K562 (cell line): Measurements from ENCODE around the gene HARS1. TPM values are rescaled to one million over a fixed set of nuclear protein-coding genes. Genes with fewer than 3 reads are reported as not detected.

Experiments
- ATAC-seq: fragments of 200-7000 bp; cut with Tn5 transposase; 3 replicates; pipeline ENCODE4 v1.9.1; 2020; ENCODE audit warnings: moderate library complexity
- BruUV-seq: library from RNA; stranded (reverse); fragments of 400-500 nt; replicated peaks from 2 replicates; lab custom pipeline; 2021; lab: Mats Ljungman, UMichigan
- CTCF ChIA-PET: fragments of 300-600 bp; formaldehyde crosslinking; extraction: SDS; loops from one replicate; lab custom pipeline; 2021; ENCODE audit warnings: low intra/inter-chr PET ratio; lab: Yijun Ruan, JAX
- POLR2A ChIA-PET: fragments of 300-600, 350-650 bp; sonication (Branson Sonifier 250); formaldehyde crosslinking; extraction: SDS; loops from one replicate; lab custom pipeline; 2021; ENCODE audit warnings: antibody characterized with exemption, inconsistent platforms; lab: Yijun Ruan, JAX
- DNase-seq, 4 experiments: peaks; one replicate each; pipeline versions ENCODE4 v3.0.0 to v3.0.0-alpha.2; 2011 to 2018; ENCODE audit warnings: low spot score in 3 of 4, mixed read lengths in 3 of 4; ENCODE audit errors: extremely low read depth in 1 of 4
- FAIRE-seq: peaks from 2 replicates; lab custom pipeline; 2011; peaks lifted over from hg19 to GRCh38; lab: Jason Lieb, UNC
- H2AFZ ChIP-seq: 2 replicates; pipeline ENCODE4 v1.6.0; 2011; ENCODE audit warnings: low read depth, low read length, control low read depth, inconsistent platforms
- H3K27ac ChIP-seq: fragments of 200-600 bp; 3 replicates; pipeline ENCODE4 v1.8.0; 2011; ENCODE audit warnings: low read depth, mild to moderate bottlenecking, control low read depth, inconsistent platforms, low read length, moderate library complexity, mixed read lengths; ENCODE audit errors: extremely low read depth
- H3K27me3 ChIP-seq, 2 experiments: fragments of 300-600 bp in 1 of 2; 2 replicates in 1 of 2; 3 replicates in 1 of 2; pipeline versions ENCODE4 v1.6.0 to v1.8.0; 2011; ENCODE audit warnings: inconsistent platforms in 2 of 2, low read length in 2 of 2, mild to moderate bottlenecking in 1 of 2, mixed read lengths in 1 of 2, moderate library complexity in 1 of 2; ENCODE audit not compliant: control insufficient read depth in 2 of 2, insufficient read depth in 2 of 2
- H3K36me3 ChIP-seq: fragments of 300-600 bp; 3 replicates; pipeline ENCODE4 v1.8.0; 2011; ENCODE audit warnings: mild to moderate bottlenecking, low read length, inconsistent platforms; ENCODE audit not compliant: control insufficient read depth, insufficient read depth
- H3K4me1 ChIP-seq, 2 experiments: fragments of 200-600 bp in 1 of 2; replicated peaks in 1 of 2; 2 replicates in 1 of 2; 3 replicates in 1 of 2; pipeline versions ENCODE4 v1.5.1 to v1.8.0; 2011; ENCODE audit warnings: inconsistent platforms in 2 of 2, low read length in 2 of 2, mild to moderate bottlenecking in 1 of 2, mixed read lengths in 1 of 2, moderate library complexity in 1 of 2; ENCODE audit not compliant: control insufficient read depth in 2 of 2, insufficient read depth in 2 of 2
- H3K4me2 ChIP-seq: 2 replicates; pipeline ENCODE4 v1.6.1; 2011; ENCODE audit warnings: low read length, control low read depth, inconsistent platforms, mixed read lengths; ENCODE audit not compliant: insufficient read depth
- H3K4me3 ChIP-seq: fragments of 200-600 bp; sonication (generic), shearing (Covaris generic); 2 replicates; pipeline ENCODE4 v1.5.1; 2016; ENCODE audit warnings: control low read depth, inconsistent platforms
- H3K79me2 ChIP-seq: fragments of 200-600 bp; 3 replicates; pipeline ENCODE4 v1.8.0; 2011; ENCODE audit warnings: low read length, inconsistent platforms; ENCODE audit not compliant: control insufficient read depth, insufficient read depth
- H3K9ac ChIP-seq, 2 experiments: 2 replicates each; pipeline versions ENCODE4 v1.6.0 to v1.6.1; 2011; ENCODE audit warnings: low read depth in 2 of 2, low read length in 2 of 2, control low read depth in 1 of 2, inconsistent platforms in 1 of 2, mild to moderate bottlenecking in 1 of 2, mixed read lengths in 1 of 2; ENCODE audit not compliant: insufficient read depth in 1 of 2
- H3K9me1 ChIP-seq: one replicate; pipeline ENCODE4 v1.6.0; 2011; ENCODE audit warnings: inconsistent platforms, mild to moderate bottlenecking, low read length, moderate library complexity; ENCODE audit not compliant: control insufficient read depth, insufficient read depth
- H3K9me3 ChIP-seq: replicated peaks from 2 replicates; pipeline ENCODE4 v1.5.1; 2011; ENCODE audit warnings: low read depth, low read length, inconsistent platforms; ENCODE audit not compliant: control insufficient read depth, insufficient read depth
- H4K20me1 ChIP-seq: replicated peaks from 2 replicates; pipeline ENCODE4 v1.6.1; 2011; ENCODE audit warnings: low read length, inconsistent platforms, mixed read lengths; ENCODE audit not compliant: control insufficient read depth, insufficient read depth
- CEBPB ChIP-seq: fragments of 450-650 bp; IDR thresholded peaks from 2 replicates; pipeline ENCODE4 v1.6.1; 2016; ENCODE audit warnings: missing genetic modification characterization, missing compliant biosample characterization
- LCOR ChIP-seq: sonication (generic); formaldehyde crosslinking; IDR thresholded peaks from 2 replicates; pipeline ENCODE4 v1.8.0; 2022; ENCODE audit warnings: mild to moderate bottlenecking, missing genetic modification reagents
- MCM5 ChIP-seq: fragments of 450-650 bp; IDR thresholded peaks from 2 replicates; pipeline ENCODE4 v1.6.1; 2016; ENCODE audit warnings: low read depth
- PKNOX1 ChIP-seq: fragments of 450-650 bp; IDR thresholded peaks from 2 replicates; pipeline ENCODE4 v1.6.1; 2016
- SPI1 ChIP-seq: IDR thresholded peaks from 2 replicates; pipeline ENCODE4 v1.6.1; 2011; ENCODE audit warnings: low read depth, low read length, control low read depth, borderline replicate concordance
- VEZF1 ChIP-seq: fragments of 200-800 bp; sonication (Bioruptor generic); IDR thresholded peaks from 2 replicates; pipeline ENCODE4 v1.6.1; 2017; ENCODE audit warnings: missing genetic modification characterization, missing compliant biosample characterization
- ZFP36 ChIP-seq: fragments of 150-350 bp; IDR thresholded peaks from 2 replicates; pipeline ENCODE4 v1.6.1; 2018; ENCODE audit warnings: low read length, low read depth; ENCODE audit not compliant: partially characterized antibody
- ZNF134 ChIP-seq: fragments of 250-450 bp; sonication (Bioruptor Pico); conservative IDR thresholded peaks from 2 replicates; pipeline ENCODE4 v1.4.0; 2020
- ZNF274 ChIP-seq: IDR thresholded peaks from 2 replicates; pipeline ENCODE4 v1.6.1; 2011; ENCODE audit warnings: low read depth, mild to moderate bottlenecking, low read length, moderate library complexity, borderline replicate concordance
- WGBS: fragments of 100-300 bp; shearing (Covaris generic); methylation state at CpG from one replicate; pipeline ENCODE4 v1.1.6; 2016; ENCODE audit warnings: low coverage, mixed read lengths; ENCODE audit not compliant: insufficient coverage; ENCODE audit errors: missing lambda C conversion rate; 5-methylcytosine and 5-hydroxymethylcytosine counted together
- in situ Hi-C: fragments of 300-500 bp; cut with MboI; formaldehyde crosslinking; loops from 4 replicates; pipeline ENCODE4 v1.15.0; 2018; ENCODE audit warnings: inconsistent platforms, mixed read lengths
- intact Hi-C: fragments of 100-400 bp; cut with micrococcal nuclease; formaldehyde crosslinking; loops from 2 replicates; pipeline ENCODE4 v1.14.2; 2022
- polyA plus RNA-seq, 8 experiments: library from polyadenylated mRNA; depleted of rRNA in 4 of 8; stranded (reverse) in 5 of 8; unstranded in 3 of 8; fragments of >200 nt; fragmentation: Nextera tagmentation in 2 of 8; fragmentation: Illumina TruSeq in 1 of 8; extraction: Ambion mirVana in 2 of 8; extraction: Trizol in 1 of 8; gene quantifications; 2 replicates each; pipeline versions ENCODE4 v1.2.1 to v1.2.3, GENCODE V29; 2011 to 2014; ENCODE audit warnings: inconsistent platforms in 1 of 8, missing spikeins in 1 of 8
- total RNA-seq, 7 experiments: library from RNA; depleted of rRNA in 6 of 7; stranded (reverse); fragments of >200 nt in 6 of 7; fragmentation: Illumina TruSeq in 2 of 7; extraction: Trizol in 2 of 7; gene quantifications; 2 replicates each; pipeline versions ENCODE4 v1.2.1 to v1.2.3, GENCODE V29; 2011 to 2021; ENCODE audit warnings: low replicate concordance in 1 of 7
- TF ChIP-seq, protein P1 (sequence below): fragments of 450-650 bp; conservative IDR thresholded peaks from 2 replicates; pipeline ENCODE4 v1.6.1; 2016; ENCODE audit warnings: missing genetic modification characterization, low read depth, mild to moderate bottlenecking, missing compliant biosample characterization, moderate library complexity
- TF ChIP-seq, protein P2 (sequence below): fragments of 450-650 bp; IDR thresholded peaks from 2 replicates; pipeline ENCODE4 v1.6.1; 2018; ENCODE audit not compliant: partially characterized antibody

Gene HARS1
- total and polyA plus RNA-seq, 9 of the 15 experiments (the other 6 are each of a cell fraction or from before 2014, with no cell fraction given), result 13.5 to 88.5 (median 75.2) TPM

DNA sequence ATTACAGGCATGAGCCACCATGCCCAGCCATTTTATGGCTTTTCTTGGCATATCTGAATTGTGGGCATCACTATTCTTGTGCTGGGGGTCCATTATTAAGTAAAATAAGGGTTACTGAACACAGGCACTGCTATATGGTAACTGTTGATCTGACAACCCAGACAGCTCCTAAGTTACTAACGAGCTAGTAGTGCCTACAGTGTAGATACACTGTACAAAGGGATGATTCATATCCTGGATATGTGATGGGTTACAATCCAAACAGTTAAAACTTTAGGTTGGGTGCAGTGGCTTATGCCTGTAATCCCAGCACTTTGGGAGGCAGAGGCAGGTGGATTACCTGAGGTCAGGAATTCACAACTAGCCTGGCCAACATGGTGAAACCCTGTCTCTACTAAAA, 62.5 kb downstream of the HARS1 start (continued):
- TF ChIP-seq PKNOX1 (no peak), ZNF274 (no peak)

GRCh38 chr5:140627972-140628371, 63.2 kb downstream of the HARS1 start:
- in situ Hi-C loops (no loop called here), intact Hi-C loops (no loop called here)
- CTCF ChIA-PET, result interaction anchor here (0.6 kb wide), 1 partner anchor 127 kb away, joined by 3 read pairs; no protein-coding TSS in a partner anchor
- no peak overlapping the region for H3K9ac ChIP-seq
- H3K4me2 ChIP-seq, result no peak overlapping the region
- no peaks in the 10 kb centered on the region for H3K79me2 ChIP-seq
- no peak overlapping the region for H2AFZ ChIP-seq
- no peaks in the 10 kb centered on the region for H3K9me1 ChIP-seq
- FAIRE-seq (no peak), DNase-seq (no peak), ATAC-seq (no peak)
- POLR2A ChIA-PET, result interaction anchor here (0.6 kb wide), 1 partner anchor 10 kb away, joined by 3 read pairs; no protein-coding TSS in a partner anchor
- H3K36me3 ChIP-seq, result no peaks in the 10 kb centered on the region
- BruUV-seq, result no TSS peak
- no peaks in the 10 kb centered on the region for H3K27me3 ChIP-seq
- no peaks in the 10 kb centered on the region for H4K20me1 ChIP-seq
- WGBS, result 63% methylated on average over 6 of the region's 6 CpGs
- peaks cover 3 to 14% of the 10 kb centered on the region in 2 experiments; a peak in 4 of 5 replicates for H3K4me1 ChIP-seq
- TF ChIP-seq, protein P1, sequence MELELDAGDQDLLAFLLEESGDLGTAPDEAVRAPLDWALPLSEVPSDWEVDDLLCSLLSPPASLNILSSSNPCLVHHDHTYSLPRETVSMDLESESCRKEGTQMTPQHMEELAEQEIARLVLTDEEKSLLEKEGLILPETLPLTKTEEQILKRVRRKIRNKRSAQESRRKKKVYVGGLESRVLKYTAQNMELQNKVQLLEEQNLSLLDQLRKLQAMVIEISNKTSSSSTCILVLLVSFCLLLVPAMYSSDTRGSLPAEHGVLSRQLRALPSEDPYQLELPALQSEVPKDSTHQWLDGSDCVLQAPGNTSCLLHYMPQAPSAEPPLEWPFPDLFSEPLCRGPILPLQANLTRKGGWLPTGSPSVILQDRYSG (tag), result no peak
- TF ChIP-seq CEBPB (tag) (peak; percentile 21; the same call in 1 of the 2 replicates), MCM5 (no peak), VEZF1 (CRISPR knock-in tag) (no peak), SPI1 (no peak), ZFP36 (peak; percentile 58), ZNF134 (no peak), LCOR (no peak)
- TF ChIP-seq, protein P2, sequence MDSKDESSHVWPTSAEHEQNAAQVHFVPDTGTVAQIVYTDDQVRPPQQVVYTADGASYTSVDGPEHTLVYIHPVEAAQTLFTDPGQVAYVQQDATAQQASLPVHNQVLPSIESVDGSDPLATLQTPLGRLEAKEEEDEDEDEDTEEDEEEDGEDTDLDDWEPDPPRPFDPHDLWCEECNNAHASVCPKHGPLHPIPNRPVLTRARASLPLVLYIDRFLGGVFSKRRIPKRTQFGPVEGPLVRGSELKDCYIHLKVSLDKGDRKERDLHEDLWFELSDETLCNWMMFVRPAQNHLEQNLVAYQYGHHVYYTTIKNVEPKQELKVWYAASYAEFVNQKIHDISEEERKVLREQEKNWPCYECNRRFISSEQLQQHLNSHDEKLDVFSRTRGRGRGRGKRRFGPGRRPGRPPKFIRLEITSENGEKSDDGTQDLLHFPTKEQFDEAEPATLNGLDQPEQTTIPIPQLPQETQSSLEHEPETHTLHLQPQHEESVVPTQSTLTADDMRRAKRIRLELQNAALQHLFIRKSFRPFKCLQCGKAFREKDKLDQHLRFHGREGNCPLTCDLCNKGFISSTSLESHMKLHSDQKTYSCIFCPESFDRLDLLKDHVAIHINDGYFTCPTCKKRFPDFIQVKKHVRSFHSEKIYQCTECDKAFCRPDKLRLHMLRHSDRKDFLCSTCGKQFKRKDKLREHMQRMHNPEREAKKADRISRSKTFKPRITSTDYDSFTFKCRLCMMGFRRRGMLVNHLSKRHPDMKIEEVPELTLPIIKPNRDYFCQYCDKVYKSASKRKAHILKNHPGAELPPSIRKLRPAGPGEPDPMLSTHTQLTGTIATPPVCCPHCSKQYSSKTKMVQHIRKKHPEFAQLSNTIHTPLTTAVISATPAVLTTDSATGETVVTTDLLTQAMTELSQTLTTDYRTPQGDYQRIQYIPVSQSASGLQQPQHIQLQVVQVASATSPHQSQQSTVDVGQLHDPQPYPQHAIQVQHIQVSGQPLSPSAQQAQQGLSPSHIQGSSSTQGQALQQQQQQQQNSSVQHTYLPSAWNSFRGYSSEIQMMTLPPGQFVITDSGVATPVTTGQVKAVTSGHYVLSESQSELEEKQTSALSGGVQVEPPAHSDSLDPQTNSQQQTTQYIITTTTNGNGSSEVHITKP, result no peak
- H3K4me3 ChIP-seq, result no peak overlapping the region
- H3K9me3 ChIP-seq, result no peaks in the 10 kb centered on the region
- H3K27ac ChIP-seq, result no peak overlapping the region
